GM08714 (cell line): ENCODE measurements around the gene RPS3.

Experiments
- H3K4me3 ChIP-seq: fragments of 200-500 bp; sonication (Bioruptor generic); 2 replicates; pipeline ENCODE4 v1.5.1; 2014; ENCODE audit warnings: mild to moderate bottlenecking, low read length, inconsistent platforms
- ZNF274 ChIP-seq: IDR thresholded peaks from 2 replicates; pipeline ENCODE4 v1.6.1; 2012; ENCODE audit warnings: mild to moderate bottlenecking, low read depth, low read length

RPS3 gene

DNA sequence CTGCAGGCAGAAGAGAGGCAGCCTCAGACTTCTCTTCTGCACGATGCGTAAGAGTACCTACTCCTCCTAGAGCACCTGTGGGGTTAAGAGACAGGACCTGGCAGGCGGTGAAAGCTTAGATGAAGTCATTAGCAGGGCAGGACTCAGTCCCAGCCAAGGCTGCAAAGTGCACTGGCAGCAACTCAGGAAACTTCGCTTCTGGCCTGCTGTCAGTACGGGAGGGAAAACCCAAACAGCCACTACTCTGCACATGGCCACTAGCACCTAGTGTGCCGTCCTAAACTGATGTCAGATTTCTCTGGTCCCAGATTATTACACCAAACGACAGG is 42.5 kb downstream of the RPS3 start:
- TF ChIP-seq ZNF274 = no peak
- no peak overlapping the region for H3K4me3 ChIP-seq

DNA sequence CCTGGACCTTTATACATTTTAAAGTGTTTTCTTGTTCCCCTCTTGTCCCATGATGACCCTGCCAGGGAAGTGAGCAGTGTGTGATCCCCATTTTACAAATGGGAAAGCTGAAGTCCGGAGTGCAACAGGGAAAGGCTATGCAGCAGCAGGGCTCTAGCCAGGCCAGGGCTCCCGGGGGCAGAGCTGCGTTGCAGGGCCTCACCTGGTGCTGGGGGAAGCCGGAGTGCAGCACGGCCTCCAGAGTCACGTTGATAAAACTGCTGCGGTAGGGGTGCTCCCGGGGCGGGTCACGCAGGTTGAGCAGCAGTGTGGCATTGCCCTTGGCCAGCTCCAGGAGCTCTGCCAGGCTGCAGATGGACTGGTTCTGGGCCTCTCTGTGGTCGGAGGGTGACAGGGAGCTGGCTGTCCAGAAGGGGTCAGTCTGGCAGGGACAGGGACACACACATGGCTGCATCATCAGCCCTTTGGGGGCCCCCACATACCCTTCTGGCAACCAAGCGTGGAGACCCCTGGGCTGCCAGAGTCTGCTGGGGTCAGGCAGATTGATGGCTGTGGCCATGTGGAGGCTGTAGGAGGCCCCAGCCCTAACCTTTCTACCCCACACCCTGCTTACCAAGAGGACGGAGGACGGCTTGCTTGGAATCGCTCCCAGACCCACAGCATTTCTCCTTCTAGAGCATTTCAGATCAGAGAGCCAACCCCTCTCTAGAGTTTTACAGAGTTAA is 43.0 kb downstream of the RPS3 start:
- TF ChIP-seq ZNF274 = no peak

DNA sequence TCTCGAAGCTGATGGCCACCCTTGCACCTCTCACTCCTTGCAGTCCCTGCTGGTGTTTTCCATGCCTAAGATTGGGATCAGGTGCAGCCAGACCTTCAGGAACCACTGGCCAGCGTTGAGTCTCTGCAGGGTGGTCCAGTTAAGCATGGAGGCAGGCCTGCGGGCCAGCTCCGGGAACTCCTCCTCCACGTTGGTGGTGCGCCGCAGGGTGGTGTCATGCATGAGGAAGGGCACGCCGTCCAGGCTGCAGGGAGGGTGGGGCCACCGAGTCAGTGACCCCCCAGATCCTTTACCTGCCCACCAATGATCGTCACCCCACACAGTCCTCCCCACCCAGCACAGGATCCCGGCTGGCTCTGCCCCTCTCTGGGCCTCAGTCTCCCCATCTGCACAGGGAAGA is 43.7 kb downstream of the RPS3 start:
- H3K4me3 ChIP-seq = no peak overlapping the region
- no peak for TF ChIP-seq ZNF274

More for the DNA sequence above, 43.0 kb downstream of the RPS3 start:
- no peak overlapping the region for H3K4me3 ChIP-seq

DNA sequence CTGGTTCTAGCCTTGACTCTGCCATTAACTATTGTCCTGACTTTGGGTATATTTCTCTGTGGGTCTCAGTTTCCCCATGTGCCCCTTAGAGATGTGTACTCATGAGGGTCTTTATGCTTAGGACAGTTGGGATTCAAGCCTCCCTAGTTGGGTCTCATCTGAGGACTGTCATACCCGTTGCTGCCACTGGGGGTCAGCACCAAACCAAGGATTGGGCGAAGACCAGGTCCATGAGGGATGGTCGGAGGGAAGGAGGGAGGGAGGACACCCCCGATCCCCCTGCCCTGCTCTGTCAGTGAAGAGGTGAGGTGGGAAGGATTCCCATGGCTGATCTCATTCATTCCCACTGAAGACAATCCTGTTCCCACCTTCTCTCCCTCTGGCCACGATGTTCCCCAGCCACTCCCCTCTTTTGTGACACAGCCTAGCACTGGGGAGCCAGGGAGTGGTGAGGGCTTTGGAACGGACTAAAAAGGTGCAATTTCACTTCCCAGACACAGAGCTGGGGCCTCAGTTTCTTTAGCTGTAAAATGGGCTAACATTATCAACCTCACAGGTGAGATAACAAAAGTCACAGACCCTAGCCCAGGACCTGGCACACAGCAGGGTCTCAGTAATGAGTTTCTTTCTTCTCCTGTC is 46.1 kb downstream of the RPS3 start:
- no peak for TF ChIP-seq ZNF274

DNA sequence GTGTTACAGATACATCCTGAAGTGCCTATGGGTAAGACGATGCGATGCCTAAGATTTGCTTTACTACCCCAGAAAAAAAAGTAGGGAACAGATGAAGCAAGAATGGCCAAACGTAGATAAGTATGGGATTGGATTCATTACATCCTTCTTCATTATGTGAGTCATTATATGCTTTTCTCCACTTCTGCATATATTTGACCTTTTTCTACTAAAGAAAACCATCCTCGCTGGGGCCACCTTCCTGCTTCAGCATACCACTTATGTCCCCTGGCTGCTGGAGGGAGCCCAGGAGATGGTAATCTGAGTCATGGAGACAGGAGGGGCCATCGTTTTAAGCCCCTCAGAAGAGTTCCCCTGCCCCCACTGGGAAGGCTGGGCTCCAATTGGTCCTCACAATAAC is 48.1 kb downstream of the RPS3 start:
- TF ChIP-seq ZNF274 = no peak
- no peak overlapping the region for H3K4me3 ChIP-seq

More for the DNA sequence above, 46.1 kb downstream of the RPS3 start:
- no peak overlapping the region for H3K4me3 ChIP-seq

DNA sequence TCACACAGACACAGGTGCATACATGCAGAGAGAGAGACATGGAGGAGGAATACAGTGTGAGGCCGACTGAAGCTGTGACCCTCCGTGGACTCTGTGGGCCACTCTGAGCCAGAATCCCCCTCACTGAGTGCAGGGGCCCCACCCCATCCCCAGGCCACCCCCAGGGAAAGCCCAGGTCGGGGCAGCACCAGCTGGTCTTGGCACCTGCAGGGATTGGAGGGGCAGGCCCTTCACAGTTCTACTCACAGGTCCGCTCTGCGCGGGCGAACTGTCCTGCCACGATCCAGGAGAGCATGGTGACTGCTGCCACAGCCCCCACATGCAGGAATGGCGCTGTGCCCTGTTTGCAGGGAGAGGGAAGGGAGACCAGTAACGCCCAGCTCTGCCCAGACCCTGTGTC is 50.0 kb downstream of the RPS3 start:
- TF ChIP-seq ZNF274 = no peak

DNA sequence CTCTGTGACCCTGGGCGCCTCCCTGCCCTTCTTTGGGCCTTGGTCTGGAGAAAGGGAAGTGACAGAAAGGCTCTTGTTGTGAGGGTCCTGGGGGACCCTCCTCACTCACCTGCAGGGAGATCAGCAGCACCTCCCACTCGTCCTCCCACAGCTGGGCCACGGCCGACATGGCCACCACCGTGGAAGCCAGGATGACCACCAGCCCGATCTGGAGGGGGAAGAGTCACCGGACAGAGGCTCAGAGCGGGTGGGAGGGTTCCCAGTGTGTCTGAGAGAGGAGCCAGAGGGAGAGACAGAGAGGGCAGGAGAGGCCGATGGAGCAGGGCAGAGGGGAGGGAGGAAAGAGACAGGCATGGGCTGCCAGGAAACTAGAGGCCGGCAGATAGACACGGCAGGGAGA is 50.5 kb downstream of the RPS3 start:
- TF ChIP-seq ZNF274 = no peak
- no peak overlapping the region for H3K4me3 ChIP-seq

More for the DNA sequence above, 50.0 kb downstream of the RPS3 start:
- no peak overlapping the region for H3K4me3 ChIP-seq

DNA sequence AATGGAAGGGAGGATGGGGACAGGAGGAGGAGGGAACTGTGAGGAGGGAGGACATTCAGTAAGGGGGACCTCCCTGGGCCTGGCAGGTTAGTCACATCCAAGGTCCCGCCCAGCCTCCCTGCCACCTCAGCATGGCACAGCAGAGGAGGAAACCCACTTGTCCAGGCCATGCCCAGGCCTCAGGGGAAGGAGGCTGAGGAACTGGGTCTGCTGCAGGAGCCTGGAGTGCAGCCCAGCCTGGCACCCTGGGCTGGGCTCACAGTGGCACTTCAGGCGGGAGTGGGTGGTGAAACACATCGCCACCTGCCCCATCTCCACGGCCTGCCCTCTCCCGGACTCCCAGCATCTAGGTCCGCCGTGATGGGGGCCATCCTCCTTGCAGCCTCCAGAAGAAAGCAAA is 50.9 kb downstream of the RPS3 start:
- H3K4me3 ChIP-seq = no peak overlapping the region
- TF ChIP-seq ZNF274 = no peak

DNA sequence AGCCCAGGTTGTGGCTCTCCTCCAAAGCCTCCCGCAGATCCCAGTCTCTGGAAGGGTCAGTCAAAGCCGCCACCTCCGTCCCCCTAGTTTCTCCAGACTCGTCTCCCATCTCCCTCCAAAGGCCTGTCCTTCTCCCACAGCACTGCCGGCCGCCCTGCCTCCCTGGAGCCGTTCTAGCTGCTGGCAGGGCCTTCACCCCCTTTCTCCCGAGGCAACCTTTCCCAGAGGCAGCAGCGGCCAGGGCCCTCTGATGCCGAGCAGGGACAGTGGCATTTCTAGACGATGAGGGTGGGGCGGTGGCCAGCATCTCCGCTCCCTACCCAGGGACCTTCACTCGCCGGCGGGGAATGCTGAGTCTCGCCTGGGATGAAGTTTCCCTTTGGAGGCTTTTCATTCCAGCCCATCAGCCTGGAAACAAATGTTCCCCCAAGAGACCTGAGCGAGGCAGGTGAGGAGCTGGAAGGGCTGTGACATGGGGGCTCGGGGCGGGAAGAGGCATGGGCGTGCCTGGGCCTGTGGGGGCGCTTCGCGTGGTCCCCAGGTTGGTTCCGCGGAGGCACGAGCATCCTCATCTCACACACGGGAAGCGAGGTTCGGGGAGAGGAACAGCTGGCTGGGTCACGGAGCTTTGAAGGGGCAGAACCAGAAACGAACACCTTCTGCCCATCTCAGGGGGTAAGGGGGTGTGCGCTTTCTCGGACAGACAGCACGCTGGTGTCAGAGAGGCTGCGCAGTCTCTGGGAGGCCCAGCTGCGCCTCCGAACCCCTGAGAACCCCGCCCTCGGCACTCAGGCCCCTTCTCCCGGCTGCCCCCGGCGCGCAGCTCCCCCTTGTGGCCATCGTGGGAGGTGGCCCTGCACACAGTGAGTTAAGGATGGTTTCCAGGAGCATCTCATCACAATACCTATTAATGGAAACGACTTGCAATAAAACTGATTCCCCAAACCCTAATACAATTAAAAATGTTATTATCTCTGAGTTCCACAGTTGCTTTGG is 51.8 kb downstream of the RPS3 start:
- TF ChIP-seq ZNF274 = no peak
- no peak overlapping the region for H3K4me3 ChIP-seq

DNA sequence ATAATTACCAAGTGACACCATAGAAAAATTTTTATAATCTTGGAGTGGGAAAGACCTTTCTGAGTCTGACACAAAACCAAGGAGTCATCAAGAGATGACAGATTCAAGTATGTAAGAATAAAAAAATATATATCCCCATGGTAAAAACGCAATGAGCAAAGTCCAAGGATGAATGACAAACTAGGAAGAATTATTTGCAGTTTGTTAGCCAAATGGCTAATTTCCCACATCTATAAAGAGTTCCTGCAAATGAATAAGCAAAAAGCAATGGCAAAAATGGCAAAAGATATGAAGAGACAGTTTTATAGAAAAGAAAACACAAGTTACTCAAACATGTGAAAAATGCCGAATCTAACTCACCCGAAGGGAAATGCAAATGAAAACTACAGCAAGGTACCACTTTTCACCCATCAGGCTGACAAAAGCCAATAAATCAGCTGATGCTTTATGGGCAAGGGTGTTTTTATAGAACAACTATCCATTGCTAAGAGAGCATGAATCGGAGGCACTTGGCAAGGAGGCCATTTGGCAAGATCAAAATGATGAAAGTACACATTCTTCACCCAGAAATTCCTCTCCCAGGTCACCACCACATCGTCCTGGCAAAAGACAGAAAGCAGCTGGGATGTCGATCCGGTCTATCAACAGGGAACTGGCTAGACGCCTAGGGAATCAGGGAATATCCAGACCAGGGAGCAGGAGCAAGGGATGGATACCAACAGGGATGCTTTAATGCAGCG is 54.8 kb downstream of the RPS3 start:
- no peak overlapping the region for H3K4me3 ChIP-seq
- TF ChIP-seq ZNF274 = no peak

DNA sequence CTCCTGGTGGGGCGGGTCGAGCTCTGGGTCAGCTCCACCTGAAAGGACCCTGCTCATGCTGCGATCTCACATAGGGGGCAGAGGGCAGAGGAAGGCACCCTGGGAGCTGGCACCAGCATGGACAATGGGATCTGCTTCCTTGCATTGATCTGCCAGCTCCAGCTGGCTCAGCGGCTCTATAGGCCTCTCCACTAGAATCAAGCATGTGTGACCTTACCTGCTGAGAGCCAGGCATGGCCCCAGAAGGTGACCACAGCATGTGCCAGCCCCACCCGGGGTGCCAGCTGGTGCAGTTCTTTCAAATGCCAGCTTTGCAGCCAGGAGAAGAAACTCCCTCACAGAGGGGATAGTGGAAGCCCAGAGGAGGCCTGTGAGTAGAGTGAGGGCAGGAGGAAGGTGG is 55.7 kb downstream of the RPS3 start:
- TF ChIP-seq ZNF274 = no peak
- H3K4me3 ChIP-seq = no peak overlapping the region
